Measurements from ENCODE around the gene ADSS1.

GRCh38 chr14:104742586-104743455 lies 18.8 kb downstream of the ADSS1 start:
- TF ChIP-seq CTCF (conservative IDR thresholded peaks at IDR 0.05 in 1 of 2, IDR thresholded peaks at IDR 0.05 in 1 of 2; ENCODE audit: low read depth in 1 of 2, low read length in 2 of 2) (no peak), EZH2 (IDR thresholded peaks at IDR 0.05; ENCODE audit: low read length, missing control alignments) (no peak)

All from fibroblast of lung (primary cell).